Adipocyte (in vitro differentiated cells): ENCODE measurements around the gene POLR1G.
"Not testable (repeated sequence)": the region's sequence is repeated elsewhere in the genome, so short reads cannot be mapped to it uniquely, and the experiment has no call there.

Experiments used
- DNase-seq: peaks from one replicate; pipeline ENCODE4 v3.0.0-alpha.2; 2015; ENCODE audit warnings: low read depth
- H3K27me3 ChIP-seq: replicated peaks from 2 replicates; pipeline ENCODE4 v1.7.0; 2013; ENCODE audit warnings: mild to moderate bottlenecking, low read length, moderate library complexity; ENCODE audit not compliant: control insufficient read depth, insufficient read depth
- H3K36me3 ChIP-seq: 2 replicates; pipeline ENCODE4 v1.7.0; 2013; ENCODE audit warnings: low read length, mild to moderate bottlenecking, moderate library complexity; ENCODE audit not compliant: control insufficient read depth, insufficient read depth, severe bottlenecking
- H3K4me1 ChIP-seq: 2 replicates; pipeline ENCODE4 v1.7.0; 2013; ENCODE audit warnings: mild to moderate bottlenecking, low read length, moderate library complexity; ENCODE audit not compliant: control insufficient read depth, insufficient read depth
- H3K4me3 ChIP-seq: 2 replicates; pipeline ENCODE4 v1.7.0; 2013; ENCODE audit warnings: mild to moderate bottlenecking, low read length, moderate library complexity
- H3K9ac ChIP-seq: 2 replicates; pipeline ENCODE4 v1.7.0; 2013; ENCODE audit warnings: mild to moderate bottlenecking, low read length, moderate library complexity
- H3K9me3 ChIP-seq: 2 replicates; pipeline ENCODE4 v1.7.0; 2013; ENCODE audit warnings: mild to moderate bottlenecking, low read length, moderate library complexity; ENCODE audit not compliant: control insufficient read depth

The POLR1G gene

GRCh38 chr19:45423589-45424190, 17.2 kb downstream of the POLR1G start, which contains the start of gene ERCC1:
ERCC1 (minus strand) TSS chr19:45423917; CDS start chr19:45423374, 543 bp downstream.
- Histone ChIP-seq H3K4me3 (peak within 1 kb of the TSS; percentile 84), H3K9me3 (no peaks in the 10 kb centered on the region), H3K4me1 (peaks cover 34% of the 10 kb centered on the region), H3K9ac (peak within 1 kb of the TSS; percentile 89), H3K27me3 (no peaks in the 10 kb centered on the region), H3K36me3 (peaks cover 15% of the 10 kb centered on the region)
- DNase-seq, result peak; percentile 96

GRCh38 chr19:45424191-45425058, 18.0 kb downstream of the POLR1G start:
- DNase-seq, result peak; percentile 91
- peak overlapping the region; percentile 84 for H3K4me3 ChIP-seq
- H3K36me3 ChIP-seq, result peaks cover 11% of the 10 kb centered on the region
- H3K9me3 ChIP-seq, result no peaks in the 10 kb centered on the region
- peak overlapping the region; percentile 89 for H3K9ac ChIP-seq
- peaks cover 40% of the 10 kb centered on the region for H3K4me1 ChIP-seq
- no peaks in the 10 kb centered on the region for H3K27me3 ChIP-seq

- peaks cover 43% of the 10 kb centered on the region for H3K4me1 ChIP-seq
- DNase-seq, result peak; percentile 90
- peak overlapping the region; percentile 89 for H3K9ac ChIP-seq
- H3K27me3 ChIP-seq, result no peaks in the 10 kb centered on the region
- no peaks in the 10 kb centered on the region for H3K36me3 ChIP-seq
- H3K4me3 ChIP-seq, result peak overlapping the region; percentile 82
- no peaks in the 10 kb centered on the region for H3K9me3 ChIP-seq
Observed at GRCh38 chr19:45428384-45429231, 22.2 kb downstream of the POLR1G start.

- peaks cover 32% of the 10 kb centered on the region for H3K4me1 ChIP-seq
- not testable (repeated sequence) for H3K9ac ChIP-seq, H3K36me3 ChIP-seq, H3K27me3 ChIP-seq, H3K4me3 ChIP-seq, DNase-seq, H3K9me3 ChIP-seq
Observed at GRCh38 chr19:45429896-45430295, 23.5 kb downstream of the POLR1G start.

GRCh38 chr19:45431008-45431407, 24.6 kb downstream of the POLR1G start:
- not testable (repeated sequence) for H3K27me3 ChIP-seq, H3K9me3 ChIP-seq, H3K4me3 ChIP-seq, H3K36me3 ChIP-seq
- peak overlapping the region; percentile 30 for H3K9ac ChIP-seq
- H3K4me1 ChIP-seq, result peaks cover 28% of the 10 kb centered on the region
- peak; percentile 77 for DNase-seq

GRCh38 chr19:45432543-45432942, 26.1 kb downstream of the POLR1G start:
- DNase-seq, H3K9me3 ChIP-seq: not testable (repeated sequence)

GRCh38 chr19:45437328-45437727, 30.9 kb downstream of the POLR1G start:
- Histone ChIP-seq H3K9me3 (no peaks in the 10 kb centered on the region), H3K36me3 (no peaks in the 10 kb centered on the region), H3K27me3 (no peaks in the 10 kb centered on the region)

More at GRCh38 chr19:45432543-45432942, 26.1 kb downstream of the POLR1G start:
- not testable (repeated sequence) for H3K36me3 ChIP-seq, H3K4me3 ChIP-seq, H3K27me3 ChIP-seq, H3K9ac ChIP-seq
- H3K4me1 ChIP-seq, result peaks cover 25% of the 10 kb centered on the region

GRCh38 chr19:45439190-45439568, 32.7 kb downstream of the POLR1G start:
- Histone ChIP-seq H3K27me3 (no peaks in the 10 kb centered on the region), H3K36me3 (no peaks in the 10 kb centered on the region), H3K9me3 (no peaks in the 10 kb centered on the region), H3K4me1 (peaks cover 14% of the 10 kb centered on the region), H3K9ac (peak overlapping the region; percentile 82), H3K4me3 (peak overlapping the region; percentile 78)
- no peak for DNase-seq

More at GRCh38 chr19:45437328-45437727, 30.9 kb downstream of the POLR1G start:
- no peak for DNase-seq
- H3K4me1 ChIP-seq, result peaks cover 5% of the 10 kb centered on the region
- H3K4me3 ChIP-seq, result no peak overlapping the region
- H3K9ac ChIP-seq, result no peak overlapping the region

GRCh38 chr19:45439569-45440258, 33.3 kb downstream of the POLR1G start:
- H3K9me3 ChIP-seq, result no peaks in the 10 kb centered on the region
- H3K9ac ChIP-seq, result peak overlapping the region; percentile 82
- peak; percentile 93 for DNase-seq
- H3K27me3 ChIP-seq, result no peaks in the 10 kb centered on the region
- peak overlapping the region; percentile 78 for H3K4me3 ChIP-seq
- no peaks in the 10 kb centered on the region for H3K36me3 ChIP-seq
- H3K4me1 ChIP-seq, result peaks cover 18% of the 10 kb centered on the region

GRCh38 chr19:45440259-45440638, 33.8 kb downstream of the POLR1G start:
- Histone ChIP-seq H3K9ac (peak overlapping the region; percentile 82), H3K36me3 (no peaks in the 10 kb centered on the region), H3K27me3 (no peaks in the 10 kb centered on the region), H3K9me3 (no peaks in the 10 kb centered on the region), H3K4me3 (peak overlapping the region; percentile 78), H3K4me1 (peaks cover 20% of the 10 kb centered on the region)
- DNase-seq, result no peak
